Stimulated activated CD4-positive, alpha-beta T cell treated with anti-CD3 and anti-CD28 coated beads, Interleukin-1b, Interleukin-23, amount 100 ng/mL, for 4 hours (primary cell): ENCODE results near the gene ABCC9.

ENCODE experiments used
- DNase-seq, 2 donors: peaks; one replicate each; pipeline ENCODE4 v3.0.0-alpha.2; 2020; ENCODE audit warnings: low read depth in 2 of 2

ABCC9 gene

GRCh38 chr12:21940549-21941505 lies at the start of gene ABCC9:
ABCC9 (minus strand) TSS chr12:21941426; CDS start chr12:21936674, 4,752 bp downstream.
- DNase-seq = no peak

DNA sequence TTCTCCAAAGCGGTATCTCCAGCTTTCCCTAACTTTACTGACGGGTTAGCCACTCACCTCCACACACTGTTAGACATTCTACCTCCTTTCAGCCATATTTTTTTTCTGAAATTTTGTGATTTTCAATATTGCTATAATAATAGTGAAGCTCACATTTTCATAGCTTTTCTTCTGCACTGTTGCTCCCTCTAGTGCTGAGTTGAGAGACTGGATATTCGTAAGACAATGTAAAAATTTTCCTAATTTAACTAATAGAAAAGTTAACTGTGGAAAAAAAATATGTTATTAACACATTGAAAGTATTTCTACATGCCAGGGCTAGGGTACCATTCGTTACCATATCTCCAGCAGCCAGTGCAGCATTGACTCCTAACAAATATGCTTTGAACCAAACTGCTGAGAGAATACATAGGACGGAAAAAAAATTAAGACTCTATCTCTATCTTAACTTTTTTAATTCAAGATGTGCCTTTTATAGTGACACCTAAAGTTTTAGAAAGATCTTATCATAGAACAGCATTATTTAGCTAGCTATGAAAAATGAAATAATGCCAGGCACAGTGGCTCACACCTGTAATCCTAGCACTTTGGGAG lies 48.7 kb upstream of the ABCC9 start:
- no peak for DNase-seq

DNA sequence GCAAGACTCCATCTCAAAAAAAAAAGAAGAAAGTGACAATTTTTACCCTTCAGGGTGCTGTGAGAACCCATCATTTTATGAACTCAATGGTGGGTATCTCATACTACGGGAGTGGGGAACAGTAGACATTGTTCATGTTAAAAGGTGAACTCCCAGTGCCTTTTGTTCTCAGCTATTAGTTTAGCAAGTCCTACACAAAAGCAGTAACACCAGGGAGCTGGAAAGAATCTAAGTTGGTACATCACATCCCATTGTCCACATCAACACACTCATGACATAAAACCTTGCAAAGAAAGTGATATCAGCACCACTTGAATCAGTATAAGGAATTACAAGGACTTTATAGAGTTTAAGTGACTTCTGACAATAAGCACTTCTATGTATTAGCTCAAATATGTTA lies 47.4 kb upstream of the ABCC9 start:
- no peak for DNase-seq

DNA sequence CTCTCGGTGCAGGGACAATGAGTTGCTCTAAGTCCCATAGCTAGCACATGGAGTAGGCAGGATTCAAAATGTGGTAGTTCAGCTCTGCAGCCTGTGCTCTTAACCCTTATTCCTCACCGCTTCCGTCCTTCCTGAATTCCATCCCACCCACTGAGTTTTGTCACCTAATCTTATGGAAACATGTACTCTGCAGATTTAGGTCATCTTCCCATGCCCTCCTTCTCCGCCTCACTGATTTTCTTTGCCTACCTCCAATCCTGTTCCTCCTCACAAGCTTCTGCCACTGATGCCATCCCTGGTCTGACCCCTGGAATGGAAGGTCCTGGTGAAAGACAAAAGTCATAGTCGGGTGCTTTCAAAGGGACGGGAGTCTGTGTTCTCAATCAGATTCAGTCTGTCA lies 46.5 kb upstream of the ABCC9 start:
- no peak for DNase-seq

- DNase-seq = no peak
Observed at GRCh38 chr12:21985155-21985554, 43.9 kb upstream of the ABCC9 start.

GRCh38 chr12:21984375-21984774 lies 43.1 kb upstream of the ABCC9 start:
- no peak for DNase-seq

GRCh38 chr12:21983095-21983494 lies 41.9 kb upstream of the ABCC9 start:
- no peak for DNase-seq

DNA sequence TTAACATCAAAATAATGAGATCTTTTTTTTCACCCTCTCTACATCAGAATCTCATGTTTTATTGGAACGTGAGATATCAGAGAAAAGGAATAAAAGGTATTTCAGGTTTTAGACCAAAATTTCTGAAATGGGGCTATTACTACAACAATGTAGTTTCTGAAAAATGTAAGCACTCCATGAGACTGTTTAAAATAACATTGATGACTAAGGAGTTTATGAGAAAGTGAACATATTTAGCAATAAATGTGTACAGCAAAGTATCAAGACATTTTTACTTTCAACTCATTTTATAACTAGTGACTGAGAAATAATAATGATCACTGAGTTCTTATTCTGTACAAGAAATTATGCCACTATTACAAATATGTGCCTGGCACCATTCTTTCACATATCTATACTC lies 39.3 kb upstream of the ABCC9 start:
- no peak for DNase-seq

DNA sequence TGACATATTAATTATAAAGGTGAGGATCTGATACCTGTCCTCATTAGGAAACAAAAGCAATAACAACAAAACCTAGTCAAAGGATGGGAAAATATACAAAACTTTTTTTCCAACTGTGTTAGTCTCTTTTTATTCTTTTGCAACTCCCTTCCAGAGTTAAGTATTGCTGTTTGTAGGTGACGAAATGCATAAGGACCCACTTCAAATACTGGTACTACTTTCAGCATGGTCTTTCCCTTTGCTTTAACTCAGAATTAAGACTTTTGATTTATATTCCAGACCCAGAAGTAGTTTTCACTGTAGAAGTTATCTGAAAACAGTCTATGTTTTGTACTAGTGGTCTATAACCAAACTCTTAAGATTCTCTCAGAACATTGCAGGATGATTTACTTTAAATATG lies 34.1 kb upstream of the ABCC9 start:
- no peak for DNase-seq

GRCh38 chr12:21973221-21973620 lies 32.0 kb upstream of the ABCC9 start:
- no peak for DNase-seq

- no peak for DNase-seq
Observed at GRCh38 chr12:21972055-21972454, 30.8 kb upstream of the ABCC9 start.

DNA sequence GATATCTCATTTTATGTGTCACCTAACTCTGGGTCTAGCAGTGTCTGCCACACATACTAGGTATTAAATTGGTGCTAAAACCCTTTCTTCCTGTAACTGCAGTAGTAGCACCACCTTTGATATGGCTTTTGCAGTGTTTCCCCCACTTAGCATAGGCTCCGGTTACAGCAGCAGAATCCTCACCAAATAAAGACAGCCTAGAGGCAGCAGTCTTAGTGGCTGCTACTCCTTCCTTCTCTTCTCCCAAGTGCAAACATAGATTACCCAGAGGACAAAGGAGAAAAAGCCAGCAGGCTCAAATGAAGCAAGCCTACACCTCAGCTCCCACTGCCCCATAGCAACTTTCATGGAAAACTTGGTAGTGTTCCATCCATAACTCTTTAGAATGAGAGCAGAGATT lies 30.1 kb upstream of the ABCC9 start:
- no peak for DNase-seq

DNA sequence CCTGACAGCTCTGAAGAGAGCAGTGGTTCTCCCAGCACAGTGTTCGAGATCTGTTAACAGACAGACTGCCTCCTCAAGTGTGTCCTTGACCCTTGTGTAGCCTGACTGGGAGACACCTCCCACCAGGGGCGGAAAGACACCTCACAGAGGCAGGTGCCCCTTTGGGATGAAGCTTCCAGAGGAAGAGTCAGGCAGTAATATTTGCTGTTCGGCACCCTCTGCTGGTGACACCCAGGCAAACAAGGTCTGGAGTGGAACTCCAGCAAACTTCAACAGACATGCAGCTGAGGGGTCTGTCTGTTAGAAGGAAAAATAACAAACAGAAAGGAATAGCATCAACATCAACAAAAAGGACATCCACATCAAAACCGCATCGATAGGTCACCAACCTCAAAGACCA lies 21.6 kb upstream of the ABCC9 start:
- DNase-seq = no peak

GRCh38 chr12:21962236-21962635 lies 21.0 kb upstream of the ABCC9 start:
- DNase-seq = no peak

- no peak for DNase-seq
Observed at GRCh38 chr12:21950649-21951048, 9.4 kb upstream of the ABCC9 start.

DNA sequence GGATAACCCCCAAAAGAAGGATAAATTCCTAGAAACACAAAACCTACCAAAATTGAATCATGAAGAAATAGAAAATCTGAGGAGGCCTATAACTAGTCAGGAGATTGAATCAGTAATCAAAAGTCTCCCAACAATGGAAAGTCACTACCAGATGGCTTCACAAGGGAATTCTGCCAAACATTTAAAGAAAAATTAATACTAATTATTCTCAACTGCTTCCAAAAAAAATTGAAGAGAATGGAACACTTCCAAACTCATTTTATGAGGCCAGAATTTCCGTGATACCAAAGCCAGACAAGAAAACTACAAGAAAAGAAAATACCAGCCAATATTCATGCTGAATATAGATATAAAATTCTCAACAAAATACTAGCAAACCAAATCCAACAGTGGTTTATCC lies 7.8 kb upstream of the ABCC9 start:
- no peak for DNase-seq

DNA sequence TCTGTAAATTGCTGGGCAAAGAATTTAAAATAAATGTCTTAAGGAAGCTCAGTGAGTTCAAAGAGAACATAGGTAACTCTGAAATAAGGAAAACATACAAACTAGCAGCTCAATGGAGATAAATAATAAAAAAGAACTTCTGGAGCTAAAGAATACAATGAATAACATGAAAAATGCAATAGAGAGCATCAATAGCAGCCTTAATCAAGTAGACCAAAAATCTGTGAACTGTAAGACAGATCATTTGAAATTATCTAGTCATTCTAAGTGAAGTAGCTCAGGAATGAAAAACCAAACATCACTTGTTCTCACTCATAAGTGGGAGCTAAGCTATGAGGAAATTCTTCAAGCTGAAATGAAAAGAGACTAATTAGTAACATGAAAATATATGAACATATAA lies 5.8 kb upstream of the ABCC9 start:
- no peak for DNase-seq

DNA sequence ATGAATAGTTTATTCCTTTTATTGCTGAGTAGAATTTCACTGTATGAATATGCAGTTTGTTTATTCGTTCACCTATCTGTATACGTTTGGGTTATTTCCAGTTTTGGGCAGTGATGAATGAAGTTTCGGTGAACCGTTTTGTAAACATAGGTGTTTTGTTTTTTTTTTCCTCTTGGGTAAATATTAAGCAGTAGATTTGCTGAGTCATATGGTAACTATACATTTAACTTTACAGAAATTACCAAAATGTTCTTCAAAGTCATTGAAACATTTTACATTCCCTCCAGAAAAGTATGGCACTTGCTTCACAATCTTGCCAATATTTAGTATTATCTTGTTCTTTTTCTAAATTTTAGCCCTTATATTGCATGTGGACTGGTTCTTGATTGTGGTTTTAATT lies 3.8 kb upstream of the ABCC9 start:
- no peak for DNase-seq

DNA sequence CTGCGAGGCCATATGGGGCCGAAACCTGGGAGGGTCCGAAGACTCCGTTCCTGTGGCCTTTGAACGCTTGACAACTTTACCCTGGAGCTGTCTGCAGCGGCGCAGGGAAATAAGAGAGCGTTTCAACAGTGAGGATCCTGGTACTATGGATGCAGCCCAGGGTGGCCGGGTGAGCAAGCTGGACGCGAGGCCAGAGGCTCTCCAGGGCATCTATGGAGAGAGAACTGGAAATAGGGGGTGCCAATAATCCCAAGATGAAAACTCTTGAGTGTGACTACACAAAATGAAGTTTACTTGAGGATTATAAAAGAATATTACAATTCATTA lies 1.1 kb upstream of the ABCC9 start:
- no peak for DNase-seq

- no peak for DNase-seq
Observed at GRCh38 chr12:21941506-21942376, 515 bp upstream of the ABCC9 start.

DNA sequence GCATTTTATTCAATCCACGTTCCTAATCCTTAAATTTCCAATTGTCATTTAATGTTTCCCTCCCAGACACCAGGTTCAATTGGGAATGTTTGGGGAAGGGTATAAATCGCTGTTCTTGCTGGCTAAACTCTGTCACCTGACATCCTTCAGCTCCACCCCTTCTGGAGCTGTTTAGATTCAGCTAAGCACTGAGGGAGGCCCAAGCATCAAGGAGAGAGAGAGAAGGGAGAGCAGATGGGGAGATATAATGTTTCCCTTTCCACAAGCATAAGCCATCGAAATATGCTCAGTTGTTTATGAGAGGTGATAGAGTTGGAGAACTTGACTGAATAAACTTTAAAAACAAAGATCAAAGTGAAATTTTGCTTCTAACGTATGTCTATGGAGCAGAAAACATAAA lies 1.8 kb downstream of the ABCC9 start:
- no peak for DNase-seq

DNA sequence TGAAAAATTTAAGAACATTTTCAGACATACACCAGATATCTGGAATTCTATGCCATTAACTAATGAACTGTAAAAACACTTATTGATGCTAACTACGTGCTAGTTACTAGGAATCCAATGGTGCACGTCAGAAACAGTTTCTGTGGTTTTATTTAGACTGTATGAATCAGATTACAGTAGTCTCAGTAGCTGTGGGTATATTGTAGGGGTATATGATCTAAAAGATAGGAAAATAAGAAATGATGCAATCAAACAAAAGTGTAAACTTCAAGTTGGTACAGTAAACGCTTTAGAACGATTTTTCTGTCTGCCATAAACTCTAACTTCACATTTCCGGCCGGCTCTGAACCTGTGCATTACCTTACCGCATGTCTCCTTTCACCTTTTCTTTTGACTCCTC lies 2.3 kb downstream of the ABCC9 start:
- no peak for DNase-seq

- no peak for DNase-seq
Observed at GRCh38 chr12:21934173-21934572, 7.1 kb downstream of the ABCC9 start.
